KBM-7 (cell line): ENCODE data around the gene DLG5.
"Not testable (repeated sequence)": the region's sequence is repeated elsewhere in the genome, so short reads cannot be mapped to it uniquely, and the experiment has no call there.

ENCODE experiments used
- DNase-seq: peaks from one replicate; pipeline ENCODE4 v3.0.0-alpha.2; 2015
- in situ Hi-C: fragments of 300-500 bp; cut with MboI; formaldehyde crosslinking; loops from 2 replicates; pipeline ENCODE4 v1.14.3; 2020; ENCODE audit warnings: low sequenced_read_pairs, low pct_unique_long_range_greater_than_20kb, mixed read lengths

DLG5 gene

GRCh38 chr10:77789016-77789415 lies 137.5 kb downstream of the DLG5 start:
- no peak for DNase-seq
- in situ Hi-C loops: no loop called here

DNA sequence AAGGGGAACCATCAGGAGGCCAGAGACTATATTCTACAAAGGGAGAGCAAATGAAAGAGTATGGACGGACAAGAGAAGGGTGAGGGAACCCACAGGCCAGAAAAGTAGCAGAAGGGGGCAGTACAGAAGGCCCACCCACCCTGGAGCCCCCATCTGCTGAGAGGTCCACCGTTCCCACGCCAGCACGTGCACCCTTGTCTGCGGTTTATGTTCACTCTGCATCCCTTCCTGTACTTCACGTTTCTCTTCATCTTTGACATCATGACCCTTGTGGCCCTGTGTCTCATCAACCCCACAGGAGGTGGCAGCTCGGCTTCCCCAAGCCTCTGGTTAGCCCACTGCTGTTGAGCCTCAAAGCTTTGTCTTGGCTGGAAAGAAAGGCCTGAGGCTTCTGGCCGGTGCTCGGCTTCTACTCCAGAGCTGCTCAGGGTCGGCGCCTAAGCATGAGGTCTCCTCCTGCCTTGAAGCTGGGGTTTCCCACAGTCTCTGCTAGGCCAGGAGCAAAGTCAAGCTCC lies 138.0 kb downstream of the DLG5 start:
- in situ Hi-C loops: no loop called here

GRCh38 chr10:77787440-77787839 lies 139.1 kb downstream of the DLG5 start:
- no peak for DNase-seq
- in situ Hi-C loops: no loop called here

More for the DNA sequence above, 138.0 kb downstream of the DLG5 start:
- no peak for DNase-seq

DNA sequence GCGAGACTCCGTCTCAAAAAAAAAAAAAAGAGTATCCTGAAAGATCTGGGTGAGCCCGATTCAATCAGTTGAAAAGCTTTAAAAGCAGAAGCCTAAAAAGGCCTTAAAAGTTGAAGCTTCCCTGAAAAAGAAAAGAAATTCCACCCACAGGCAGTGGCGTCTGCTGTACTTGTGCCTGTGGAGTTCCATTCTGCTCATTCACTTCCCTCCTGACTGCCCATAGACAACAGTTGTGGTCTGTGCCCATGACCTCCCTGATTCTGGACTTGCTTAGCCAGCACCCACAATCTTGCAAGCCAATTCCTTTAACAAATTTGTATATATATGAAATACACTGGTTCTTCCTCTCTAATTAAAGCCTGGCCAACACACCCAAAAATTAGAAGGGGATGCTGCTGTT lies 141.7 kb downstream of the DLG5 start:
- in situ Hi-C loops: no loop called here
- no peak for DNase-seq

- in situ Hi-C loops: no loop called here
Observed at GRCh38 chr10:77782328-77783061, 144.1 kb downstream of the DLG5 start.

GRCh38 chr10:77781451-77782327 lies 144.9 kb downstream of the DLG5 start:
- in situ Hi-C loops: no loop called here
- no peak for DNase-seq

More at GRCh38 chr10:77782328-77783061, 144.1 kb downstream of the DLG5 start:
- DNase-seq: no peak

GRCh38 chr10:77780180-77780579 lies 146.4 kb downstream of the DLG5 start:
- DNase-seq: no peak
- in situ Hi-C loops: no loop called here

DNA sequence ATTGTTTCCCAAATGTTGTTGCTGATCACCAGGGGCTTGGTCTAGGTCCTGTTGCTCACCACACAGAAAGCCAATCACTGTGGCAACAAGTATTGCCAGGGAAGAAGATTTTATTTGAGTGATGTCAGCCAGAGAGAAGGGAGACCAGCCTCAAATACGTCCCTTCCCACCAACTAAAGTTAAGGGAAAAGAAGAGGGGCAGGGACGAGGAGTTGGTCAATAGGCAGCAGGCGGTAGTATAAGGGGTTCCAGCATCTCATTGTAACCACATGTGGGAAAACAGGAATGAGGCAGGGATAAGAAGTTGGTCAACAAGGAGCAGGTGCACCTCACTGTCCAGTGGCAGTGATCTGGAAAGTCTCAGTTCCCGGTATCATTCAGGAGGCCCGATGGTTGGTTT lies 150.1 kb downstream of the DLG5 start:
- in situ Hi-C loops: no loop called here
- DNase-seq: no peak

DNA sequence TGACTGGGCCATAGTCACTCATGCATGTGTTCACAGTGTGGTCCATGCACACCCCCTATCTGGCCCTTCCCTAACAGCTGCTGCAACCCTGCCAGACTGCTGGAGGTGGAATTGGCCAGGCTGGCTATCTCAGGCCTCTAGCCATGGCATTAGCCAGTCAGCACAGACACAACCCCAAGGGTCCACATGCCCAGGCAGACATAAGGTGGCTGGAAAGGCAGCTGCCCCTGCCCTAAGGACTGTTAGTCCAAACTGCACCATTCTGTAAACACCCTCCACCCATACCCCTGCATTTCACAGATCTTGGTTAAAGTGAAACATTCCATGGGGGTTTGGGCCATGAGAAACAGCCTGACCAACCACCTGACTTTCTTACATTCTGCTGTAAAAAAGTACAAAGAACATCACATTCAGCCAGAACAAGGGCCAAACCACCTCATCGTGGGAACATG lies 151.6 kb downstream of the DLG5 start:
- in situ Hi-C loops: no loop called here
- DNase-seq: no peak

DNA sequence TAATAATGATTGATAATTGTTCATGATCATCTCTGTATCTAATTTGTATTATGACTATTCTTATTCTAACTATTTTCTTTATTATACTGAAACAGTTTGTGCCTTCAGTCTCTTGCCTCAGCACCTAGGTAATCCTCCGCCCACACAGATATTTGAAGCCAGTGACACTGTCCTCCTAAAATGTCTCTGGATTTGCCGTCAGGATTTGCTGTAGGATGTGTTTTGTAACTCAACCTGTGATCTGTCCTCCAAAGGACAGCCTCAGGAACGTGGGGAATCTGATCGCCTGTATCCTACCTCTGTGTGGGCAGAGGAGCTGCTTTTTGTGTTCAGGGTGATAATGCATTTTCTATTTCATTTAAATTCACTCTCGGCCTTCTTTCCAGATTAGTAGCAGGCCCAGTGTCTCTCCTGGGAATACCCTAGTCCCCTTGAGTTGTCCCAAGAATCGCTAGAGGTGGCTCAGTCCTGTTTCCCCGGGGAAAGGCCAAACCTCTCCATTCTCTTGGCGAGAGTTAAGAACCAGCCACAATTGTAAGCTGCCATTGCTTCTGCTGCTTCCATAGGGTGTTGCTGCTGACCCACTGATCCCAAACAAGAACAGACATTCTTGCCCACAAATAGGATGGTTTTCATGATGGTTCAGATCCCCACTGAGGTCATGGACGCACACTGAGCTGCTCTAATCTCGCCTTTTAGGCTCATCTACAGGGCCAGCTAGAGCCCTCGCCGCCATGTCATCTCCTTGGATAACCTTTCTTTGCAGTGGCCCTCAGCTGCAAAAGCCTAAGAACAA lies 152.7 kb downstream of the DLG5 start:
- in situ Hi-C loops: no loop called here

GRCh38 chr10:77772852-77773600 lies 153.5 kb downstream of the DLG5 start:
- DNase-seq, in situ Hi-C loops: not testable (repeated sequence)

More for the DNA sequence above, 152.7 kb downstream of the DLG5 start:
- no peak for DNase-seq

DNA sequence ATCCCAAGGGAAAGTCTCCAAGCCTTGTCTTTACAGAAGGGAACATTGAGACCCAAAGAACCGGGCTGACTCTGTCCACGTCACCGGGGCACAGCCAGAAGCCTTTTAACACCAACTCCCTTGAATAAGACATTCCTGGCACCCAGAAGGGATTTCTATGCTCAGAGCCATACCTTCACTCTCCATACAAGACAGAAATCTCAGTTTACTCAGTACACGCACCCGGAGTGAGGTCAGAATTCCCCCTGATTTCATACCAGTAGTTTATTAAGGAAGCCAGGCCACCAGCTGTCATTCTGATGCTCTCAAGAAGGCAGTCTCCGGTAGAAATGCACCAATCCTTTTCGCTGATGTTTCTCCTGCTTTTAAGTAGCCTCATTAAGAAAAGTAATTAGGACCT lies 154.7 kb downstream of the DLG5 start:
- in situ Hi-C loops: no loop called here
- DNase-seq: no peak

DNA sequence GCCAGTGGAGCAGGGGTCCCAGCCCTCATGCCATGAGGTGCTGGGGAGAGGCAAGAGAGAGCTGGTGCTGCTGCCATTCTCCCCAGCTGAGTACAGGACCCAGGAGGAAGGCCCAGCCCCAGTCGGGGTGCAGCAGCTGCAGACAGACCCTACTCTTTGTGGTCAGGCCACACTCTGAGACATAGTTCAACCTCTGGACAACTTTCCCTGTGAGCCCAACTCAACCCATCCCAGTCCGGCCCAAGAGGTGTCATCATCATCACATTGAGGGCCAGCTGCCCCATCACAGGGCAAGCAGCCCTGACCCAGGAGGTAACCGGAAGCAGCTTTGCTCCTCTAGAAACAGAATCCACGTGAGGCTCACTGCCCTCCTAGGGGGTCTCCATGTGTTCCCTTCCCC lies 155.1 kb downstream of the DLG5 start:
- in situ Hi-C loops: no loop called here
- no peak for DNase-seq

DNA sequence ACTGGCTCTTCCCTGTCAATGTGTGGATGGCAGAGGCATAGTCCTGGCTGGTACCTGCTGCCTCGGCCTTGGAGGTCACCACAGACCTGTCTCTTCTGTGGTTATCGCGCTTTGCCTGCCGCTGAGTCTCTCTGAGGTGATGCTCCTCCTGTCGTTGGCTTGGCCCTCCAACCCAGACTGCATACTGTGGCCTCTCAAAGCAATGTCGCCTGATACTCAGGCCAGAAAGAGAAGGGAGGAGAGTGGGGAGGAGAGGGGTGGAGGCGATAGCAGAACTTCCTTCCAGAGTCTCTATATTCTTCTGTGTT lies 155.7 kb downstream of the DLG5 start:
- in situ Hi-C loops: no loop called here
- DNase-seq: no peak

DNA sequence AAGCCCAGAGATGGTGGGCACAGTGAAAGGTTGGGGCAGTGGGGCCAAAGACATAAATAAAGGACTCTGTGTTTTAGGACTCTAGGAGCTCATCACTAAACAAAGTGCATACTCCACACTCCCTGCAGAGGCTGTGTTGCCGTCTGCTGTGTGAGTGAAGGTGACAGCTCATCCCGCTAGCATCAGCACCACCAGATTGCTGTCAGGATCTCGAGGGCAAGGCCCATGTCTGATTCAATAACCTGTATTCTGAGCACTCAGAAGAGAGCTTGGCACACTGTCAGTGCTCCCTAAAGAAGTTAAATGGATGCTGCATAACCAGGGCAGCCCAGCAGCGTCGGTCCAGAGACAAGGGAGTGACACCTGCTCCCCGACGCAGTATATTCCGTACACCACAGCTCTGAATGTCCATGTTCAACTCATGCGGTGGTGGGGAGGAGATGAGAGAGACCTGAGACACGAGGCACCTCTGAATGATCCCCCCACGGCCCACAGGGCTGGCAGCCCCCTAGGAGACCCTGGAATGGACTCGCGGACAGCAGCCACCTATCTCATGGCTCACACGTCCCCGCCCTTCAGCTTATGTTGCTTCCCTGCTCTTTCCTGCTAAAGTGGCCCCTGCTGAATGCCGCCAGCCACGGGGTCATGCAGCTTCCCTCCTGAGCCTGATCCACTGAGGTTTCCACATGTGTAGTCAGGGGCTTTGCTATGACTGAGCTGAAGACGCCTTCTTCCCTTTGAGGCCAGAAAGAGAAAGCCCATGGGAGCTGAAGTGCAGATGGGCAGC lies 156.3 kb downstream of the DLG5 start:
- in situ Hi-C loops: no loop called here
- no peak for DNase-seq

DNA sequence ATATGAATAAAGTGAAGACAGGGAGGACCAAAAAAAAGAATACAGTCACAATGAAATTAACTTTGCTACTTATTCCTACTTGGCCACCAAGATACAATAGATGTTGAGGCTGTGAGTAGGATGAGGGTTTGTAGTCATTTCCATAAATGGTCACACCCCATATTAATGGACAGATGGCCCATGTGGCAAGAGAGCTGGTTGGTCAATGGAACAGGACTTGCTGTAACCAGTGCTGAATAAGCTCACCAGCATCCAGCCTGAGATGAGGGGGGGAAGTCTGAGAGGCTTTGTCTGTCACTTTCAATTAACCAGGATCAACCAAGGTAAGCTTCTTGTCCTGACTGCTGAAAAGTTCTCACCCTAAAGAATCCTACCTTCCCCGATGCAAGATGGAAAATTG lies 158.5 kb downstream of the DLG5 start:
- in situ Hi-C loops: no loop called here
- DNase-seq: no peak

- DNase-seq: no peak
- in situ Hi-C loops: no loop called here
Observed at GRCh38 chr10:77763453-77764430, 162.8 kb downstream of the DLG5 start.
